Endothelial cell of umbilical vein (primary cell): Measurements from ENCODE around the gene ADGRE1. TPM values are rescaled to one million over a fixed set of nuclear protein-coding genes. Genes with fewer than 3 reads are reported as not detected.

ENCODE experiments used
- BruUV-seq: library from RNA; stranded (reverse); fragments of 400-500 nt; replicated peaks from 2 replicates; lab custom pipeline; 2021; lab: Mats Ljungman, UMichigan
- CTCF ChIA-PET: fragments of 300-600, 350-600 bp; sonication (Branson Sonifier 250); formaldehyde crosslinking; loops from one replicate; lab custom pipeline; 2021; ENCODE audit warnings: antibody characterized with exemption, inconsistent platforms; lab: Charles Lee
- POLR2A ChIA-PET: fragments of 300-600, 350-600 bp; sonication (Branson Sonifier 250); formaldehyde crosslinking; loops from one replicate; lab custom pipeline; 2021; ENCODE audit warnings: antibody characterized with exemption, inconsistent platforms; lab: Charles Lee
- DNase-seq: peaks from one replicate; pipeline ENCODE4 v3.0.0-alpha.2; 2011; ENCODE audit warnings: low read depth, low spot score
- FAIRE-seq: peaks from 2 replicates; lab custom pipeline; 2011; peaks lifted over from hg19 to GRCh38; lab: Jason Lieb, UNC
- H2AFZ ChIP-seq: 2 replicates; pipeline ENCODE4 v1.6.0; 2012; ENCODE audit warnings: low read depth, low read length, control low read depth, inconsistent platforms
- H3K27ac ChIP-seq: 2 replicates; pipeline ENCODE4 v1.5.1; 2011; ENCODE audit warnings: low read depth, mild to moderate bottlenecking, control low read depth, low read length, moderate library complexity; ENCODE audit not compliant: insufficient read depth
- H3K27me3 ChIP-seq, 2 experiments: 2 replicates each; pipeline versions ENCODE4 v1.6.0 to v1.6.1; 2011; ENCODE audit warnings: low read length in 2 of 2, mixed read lengths in 1 of 2; ENCODE audit not compliant: control insufficient read depth in 2 of 2, insufficient read depth in 2 of 2
- H3K36me3 ChIP-seq, 2 experiments: 2 replicates in 1 of 2; 3 replicates in 1 of 2; pipeline ENCODE4 v1.5.1; 2011; ENCODE audit warnings: low read length in 2 of 2, mild to moderate bottlenecking in 1 of 2, moderate library complexity in 1 of 2; ENCODE audit not compliant: control insufficient read depth in 2 of 2, insufficient read depth in 2 of 2; ENCODE audit errors: extremely low read depth in 1 of 2
- H3K4me1 ChIP-seq: 3 replicates; pipeline ENCODE4 v1.5.1; 2011; ENCODE audit warnings: mild to moderate bottlenecking, low read length; ENCODE audit not compliant: control insufficient read depth, insufficient read depth; ENCODE audit errors: extremely low read depth
- H3K4me2 ChIP-seq: 2 replicates; pipeline ENCODE4 v1.6.1; 2011; ENCODE audit warnings: low read length, control low read depth, mixed read lengths; ENCODE audit not compliant: insufficient read depth
- H3K4me3 ChIP-seq, 3 experiments: fragments of 200-600 bp in 1 of 3; sonication (generic), shearing (Covaris generic) in 1 of 3; replicated peaks in 1 of 3; 2 replicates each; pipeline ENCODE4 v1.5.1; 2011 to 2016; ENCODE audit warnings: control low read depth in 3 of 3, low read length in 3 of 3, mild to moderate bottlenecking in 2 of 3, inconsistent platforms in 1 of 3, low read depth in 1 of 3, moderate library complexity in 1 of 3; ENCODE audit not compliant: insufficient read depth in 1 of 3
- H3K79me2 ChIP-seq: 2 replicates; pipeline ENCODE4 v1.6.0; 2012; ENCODE audit warnings: low read length, inconsistent platforms; ENCODE audit not compliant: control insufficient read depth, insufficient read depth
- H3K9ac ChIP-seq: replicated peaks from 2 replicates; pipeline ENCODE3; 2011; ENCODE audit warnings: low read length, control low read depth; ENCODE audit not compliant: insufficient read depth; ENCODE audit errors: extremely low read depth
- H3K9me1 ChIP-seq: replicated peaks from 3 replicates; pipeline ENCODE4 v1.6.0; 2011; ENCODE audit warnings: mild to moderate bottlenecking, low read length; ENCODE audit not compliant: control insufficient read depth, insufficient read depth; ENCODE audit errors: extremely low read depth
- H3K9me3 ChIP-seq: replicated peaks from 2 replicates; pipeline ENCODE4 v1.5.1; 2012; ENCODE audit warnings: low read length, inconsistent platforms; ENCODE audit not compliant: control insufficient read depth, insufficient read depth
- H4K20me1 ChIP-seq: replicated peaks from 2 replicates; pipeline ENCODE3; 2011; ENCODE audit warnings: mild to moderate bottlenecking, low read length; ENCODE audit not compliant: control insufficient read depth, insufficient read depth; ENCODE audit errors: extremely low read depth
- EZH2 ChIP-seq: IDR thresholded peaks from 2 replicates; pipeline ENCODE4 v1.6.1; 2012; ENCODE audit warnings: borderline replicate concordance, low read depth, mild to moderate bottlenecking, moderate library complexity, low read length, inconsistent platforms; ENCODE audit not compliant: severe bottlenecking
- FOS ChIP-seq: IDR thresholded peaks from 2 replicates; pipeline ENCODE4 v1.6.1; 2011; ENCODE audit warnings: mild to moderate bottlenecking, low read length, moderate library complexity, borderline replicate concordance; ENCODE audit not compliant: insufficient read depth
- GATA2 ChIP-seq: IDR thresholded peaks from 2 replicates; pipeline ENCODE4 v1.7.0; 2011; ENCODE audit warnings: low read depth, mild to moderate bottlenecking, moderate library complexity, mixed read lengths, low read length; ENCODE audit not compliant: insufficient read length, insufficient read depth
- JUN ChIP-seq: IDR thresholded peaks from 2 replicates; pipeline ENCODE4 v1.6.1; 2011; ENCODE audit warnings: borderline replicate concordance, low read depth; ENCODE audit not compliant: insufficient read length, insufficient read depth
- MYC ChIP-seq: IDR thresholded peaks from one replicate; pipeline ENCODE4 v1.6.1; 2011; ENCODE audit warnings: mild to moderate bottlenecking, low read depth, low read length
- POLR2A ChIP-seq: IDR thresholded peaks from 2 replicates; pipeline ENCODE4 v1.6.1; 2012; ENCODE audit warnings: low read depth, mild to moderate bottlenecking, control low read depth, low read length
- POLR2AphosphoS5 ChIP-seq: IDR thresholded peaks from 2 replicates; pipeline ENCODE4 v1.6.1; 2012; ENCODE audit warnings: low read depth, mild to moderate bottlenecking, control low read depth, low read length, moderate library complexity; ENCODE audit not compliant: insufficient read depth
- dilution Hi-C: fragments of 300-500 bp; cut with MboI; formaldehyde crosslinking; loops from one replicate; pipeline ENCODE4 v1.15.0; 2019; ENCODE audit warnings: low sequenced_read_pairs; ENCODE audit not compliant: extremely low pct_ligation_motif_present
- intact Hi-C: fragments of 100-400 bp; cut with micrococcal nuclease; formaldehyde crosslinking; loops from one replicate; pipeline ENCODE4 v1.10.0; 2022
- polyA plus RNA-seq, 4 experiments: library from polyadenylated mRNA; depleted of rRNA in 3 of 4; stranded (reverse) in 3 of 4; unstranded in 1 of 4; fragments of >200 nt; gene quantifications; 2 replicates each; pipeline versions ENCODE4 v1.2.1 to v1.2.3, GENCODE V29; 2011 to 2012; ENCODE audit warnings: missing spikeins in 1 of 4
- total RNA-seq: library from RNA; stranded (reverse); gene quantifications from 2 replicates; pipeline ENCODE4 v1.2.3, GENCODE V29; 2021
- TF ChIP-seq, protein P1 (sequence below): IDR thresholded peaks from 2 replicates; pipeline ENCODE4 v1.6.1; 2011; ENCODE audit not compliant: insufficient read depth, insufficient read length
- TF ChIP-seq, protein P2 (sequence below), 2 donors: IDR thresholded peaks; 1 replicate in 1 of 2; 2 replicates in 1 of 2; pipeline ENCODE4 v1.5.1; 2011; ENCODE audit warnings: low read length in 2 of 2, mild to moderate bottlenecking in 2 of 2, moderate library complexity in 2 of 2, control low read depth in 1 of 2, inconsistent platforms in 1 of 2, low read depth in 1 of 2; ENCODE audit not compliant: insufficient read depth in 1 of 2; ENCODE audit errors: extremely low read depth in 1 of 2

ADGRE1 gene
- total and polyA plus RNA-seq, 2 donors (not counting 3 experiments of a cell fraction or from before 2014, with no cell fraction given): not detected

GRCh38 chr19:6969490-6969889 is 82.1 kb downstream of the ADGRE1 start:
- H3K4me3 ChIP-seq: no peak overlapping the region
- no peak overlapping the region for H3K4me2 ChIP-seq
- H3K9me3 ChIP-seq: no peaks in the 10 kb centered on the region
- POLR2A ChIA-PET: no interaction called here
- no peaks in the 10 kb centered on the region for H3K27me3 ChIP-seq
- no peak overlapping the region for H2AFZ ChIP-seq
- CTCF ChIA-PET: no interaction called here
- intact Hi-C loops (no loop called here), dilution Hi-C loops (no loop called here)
- no peaks in the 10 kb centered on the region for H3K9me1 ChIP-seq
- H3K9ac ChIP-seq: no peak overlapping the region
- DNase-seq (no peak), FAIRE-seq (no peak)
- H3K4me1 ChIP-seq: no peaks in the 10 kb centered on the region
- no peaks in the 10 kb centered on the region for H3K79me2 ChIP-seq
- BruUV-seq: no TSS peak
- TF ChIP-seq JUN (no peak), GATA2 (no peak), POLR2AphosphoS5 (no peak), FOS (no peak), EZH2 (no peak), MYC (no peak), POLR2A (no peak)
- TF ChIP-seq, protein P1, sequence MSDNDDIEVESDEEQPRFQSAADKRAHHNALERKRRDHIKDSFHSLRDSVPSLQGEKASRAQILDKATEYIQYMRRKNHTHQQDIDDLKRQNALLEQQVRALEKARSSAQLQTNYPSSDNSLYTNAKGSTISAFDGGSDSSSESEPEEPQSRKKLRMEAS: no peak
- TF ChIP-seq, protein P2, sequence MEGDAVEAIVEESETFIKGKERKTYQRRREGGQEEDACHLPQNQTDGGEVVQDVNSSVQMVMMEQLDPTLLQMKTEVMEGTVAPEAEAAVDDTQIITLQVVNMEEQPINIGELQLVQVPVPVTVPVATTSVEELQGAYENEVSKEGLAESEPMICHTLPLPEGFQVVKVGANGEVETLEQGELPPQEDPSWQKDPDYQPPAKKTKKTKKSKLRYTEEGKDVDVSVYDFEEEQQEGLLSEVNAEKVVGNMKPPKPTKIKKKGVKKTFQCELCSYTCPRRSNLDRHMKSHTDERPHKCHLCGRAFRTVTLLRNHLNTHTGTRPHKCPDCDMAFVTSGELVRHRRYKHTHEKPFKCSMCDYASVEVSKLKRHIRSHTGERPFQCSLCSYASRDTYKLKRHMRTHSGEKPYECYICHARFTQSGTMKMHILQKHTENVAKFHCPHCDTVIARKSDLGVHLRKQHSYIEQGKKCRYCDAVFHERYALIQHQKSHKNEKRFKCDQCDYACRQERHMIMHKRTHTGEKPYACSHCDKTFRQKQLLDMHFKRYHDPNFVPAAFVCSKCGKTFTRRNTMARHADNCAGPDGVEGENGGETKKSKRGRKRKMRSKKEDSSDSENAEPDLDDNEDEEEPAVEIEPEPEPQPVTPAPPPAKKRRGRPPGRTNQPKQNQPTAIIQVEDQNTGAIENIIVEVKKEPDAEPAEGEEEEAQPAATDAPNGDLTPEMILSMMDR (IDR thresholded peaks at IDR 0.05; ENCODE audit: extremely low read depth in 1 of 2, insufficient read depth in 1 of 2, low read depth in 1 of 2, low read length in 2 of 2): no peak
- no peaks in the 10 kb centered on the region for H3K36me3 ChIP-seq
- no peaks in the 10 kb centered on the region for H4K20me1 ChIP-seq
- no peak overlapping the region for H3K27ac ChIP-seq
